Measurements from ENCODE around the gene UBE2D2.
A peak's percentile ranks its signal among the peaks of the same experiment; 100 is the strongest.

UBE2D2 gene

GRCh38 chr5:139642891-139643871, 82.0 kb downstream of the UBE2D2 start:
- in situ Hi-C loops (cut with HindIII; ENCODE audit: low pct_ligation_motif_present, low pct_unique_long_range_greater_than_20kb, low sequenced_read_pairs): no loop called here
- DNase-seq: peak; percentile 69

DNA sequence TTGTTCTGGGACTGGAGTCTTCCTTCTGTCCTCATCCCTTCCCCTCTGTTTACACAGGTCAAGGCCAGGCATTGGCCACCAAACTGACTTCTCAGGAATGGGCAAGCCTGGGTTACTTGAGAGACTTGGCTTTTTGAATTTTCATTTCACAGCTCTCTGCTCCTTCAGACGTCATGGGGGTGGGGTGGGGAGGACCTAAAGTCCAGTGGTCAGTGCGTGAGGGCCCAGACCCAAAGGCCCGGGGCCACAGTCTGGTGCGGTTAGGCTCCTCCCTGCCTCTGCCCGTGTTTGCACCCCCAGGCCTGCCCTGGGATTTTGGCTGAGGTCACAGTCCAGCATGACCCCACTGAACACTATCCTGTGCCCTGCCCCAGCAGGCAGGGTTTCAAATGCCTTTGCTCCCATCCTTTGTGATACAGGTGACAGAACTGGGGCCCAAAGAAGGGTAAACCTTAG, 82.9 kb downstream of the UBE2D2 start:
- in situ Hi-C loops (cut with HindIII; ENCODE audit: low pct_ligation_motif_present, low pct_unique_long_range_greater_than_20kb, low sequenced_read_pairs): no loop called here

DNA sequence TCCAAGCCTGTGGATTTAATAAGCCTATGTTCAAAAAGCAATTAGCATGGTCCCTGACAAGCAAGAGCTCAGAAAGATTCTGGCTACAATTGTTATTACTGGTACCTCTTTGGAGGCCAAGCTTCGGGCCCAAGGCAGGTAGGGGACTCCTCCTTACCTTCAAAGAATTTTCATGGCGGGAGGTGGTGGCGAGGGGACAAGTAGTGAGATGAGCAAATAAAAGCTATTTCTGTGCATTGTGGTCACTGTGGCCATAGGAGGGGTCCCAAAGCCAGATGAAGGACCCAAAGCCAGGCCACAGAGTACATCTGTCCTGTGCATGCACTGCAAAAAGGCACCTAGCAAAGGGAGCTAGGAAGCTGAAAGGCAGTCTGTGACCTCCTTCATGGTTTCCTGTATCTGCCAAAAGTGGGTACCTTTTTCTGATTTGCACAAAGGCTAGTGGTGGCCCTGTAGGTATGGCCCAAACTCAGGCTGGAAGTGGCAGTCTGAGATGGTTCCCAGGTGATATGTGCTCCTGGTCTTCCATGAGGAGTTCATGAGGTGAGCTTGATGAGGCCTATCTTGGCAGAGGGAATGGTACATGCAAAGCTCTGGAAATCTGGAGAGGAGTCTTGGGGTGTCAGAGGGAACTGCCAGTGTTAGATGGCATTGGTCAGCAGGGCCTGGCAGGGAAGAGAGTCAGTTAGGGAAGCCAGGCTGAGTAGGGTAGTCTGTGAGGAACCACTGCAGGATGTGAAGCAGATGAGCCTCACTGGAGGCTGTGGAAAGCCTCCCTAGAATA, 83.7 kb downstream of the UBE2D2 start:
- DNase-seq: no peak
- in situ Hi-C loops (cut with HindIII; ENCODE audit: low pct_ligation_motif_present, low pct_unique_long_range_greater_than_20kb, low sequenced_read_pairs): no loop called here

More for the DNA sequence above, 82.9 kb downstream of the UBE2D2 start:
- no peak for DNase-seq

- in situ Hi-C loops (cut with HindIII; ENCODE audit: low pct_ligation_motif_present, low pct_unique_long_range_greater_than_20kb, low sequenced_read_pairs): no loop called here
- no peak for DNase-seq
Observed at GRCh38 chr5:139645430-139645871, 84.3 kb downstream of the UBE2D2 start.

GRCh38 chr5:139646111-139646510, 85.0 kb downstream of the UBE2D2 start:
- no peak for DNase-seq
- in situ Hi-C loops (cut with HindIII; ENCODE audit: low pct_ligation_motif_present, low pct_unique_long_range_greater_than_20kb, low sequenced_read_pairs): no loop called here

GRCh38 chr5:139646912-139647505, 85.9 kb downstream of the UBE2D2 start:
- in situ Hi-C loops (cut with HindIII; ENCODE audit: low pct_ligation_motif_present, low pct_unique_long_range_greater_than_20kb, low sequenced_read_pairs): no loop called here
- DNase-seq: no peak

- no peak for DNase-seq
- in situ Hi-C loops (cut with HindIII; ENCODE audit: low pct_ligation_motif_present, low pct_unique_long_range_greater_than_20kb, low sequenced_read_pairs): no loop called here
Observed at GRCh38 chr5:139647506-139648204, 86.5 kb downstream of the UBE2D2 start.

DNA sequence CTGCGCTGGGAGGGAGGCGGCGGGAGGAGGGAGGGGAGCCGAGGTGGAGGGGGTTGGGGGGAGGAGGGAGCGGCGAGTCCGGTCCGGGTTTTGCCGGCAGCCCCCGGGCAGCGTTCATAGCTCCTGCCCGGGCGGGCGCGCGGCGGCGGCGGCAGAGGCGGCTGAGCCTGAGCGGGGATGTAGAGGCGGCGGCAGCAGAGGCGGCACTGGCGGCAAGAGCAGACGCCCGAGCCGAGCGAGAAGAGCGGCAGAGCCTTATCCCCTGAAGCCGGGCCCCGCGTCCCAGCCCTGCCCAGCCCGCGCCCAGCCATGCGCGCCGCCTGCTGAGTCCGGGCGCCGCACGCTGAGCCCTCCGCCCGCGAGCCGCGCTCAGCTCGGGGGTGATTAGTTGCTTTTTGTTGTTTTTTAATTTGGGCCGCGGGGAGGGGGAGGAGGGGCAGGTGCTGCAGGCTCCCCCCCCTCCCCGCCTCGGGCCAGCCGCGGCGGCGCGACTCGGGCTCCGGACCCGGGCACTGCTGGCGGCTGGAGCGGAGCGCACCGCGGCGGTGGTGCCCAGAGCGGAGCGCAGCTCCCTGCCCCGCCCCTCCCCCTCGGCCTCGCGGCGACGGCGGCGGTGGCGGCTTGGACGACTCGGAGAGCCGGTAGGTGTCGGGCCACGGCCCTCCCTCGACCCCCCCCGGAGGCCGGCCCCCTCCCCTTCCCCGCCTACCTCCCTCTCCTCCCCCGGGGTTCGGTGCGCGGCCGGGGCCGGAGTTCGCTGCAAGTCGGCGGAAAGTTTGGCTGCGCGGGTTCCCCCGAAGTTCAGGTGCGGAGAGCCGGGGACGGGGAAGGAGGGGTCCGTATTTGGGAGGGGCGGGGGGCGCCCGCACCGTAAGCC, 87.3 kb downstream of the UBE2D2 start, which contains the start of gene CXXC5:
CXXC5 (plus strand) TSS at position 145 of the 877 bp plus-strand sequence. CDS start 32,175 bp downstream, outside the sequence.
- in situ Hi-C loops (cut with HindIII; ENCODE audit: low pct_ligation_motif_present, low pct_unique_long_range_greater_than_20kb, low sequenced_read_pairs): no loop called here
- DNase-seq: peak; percentile 78

DNA sequence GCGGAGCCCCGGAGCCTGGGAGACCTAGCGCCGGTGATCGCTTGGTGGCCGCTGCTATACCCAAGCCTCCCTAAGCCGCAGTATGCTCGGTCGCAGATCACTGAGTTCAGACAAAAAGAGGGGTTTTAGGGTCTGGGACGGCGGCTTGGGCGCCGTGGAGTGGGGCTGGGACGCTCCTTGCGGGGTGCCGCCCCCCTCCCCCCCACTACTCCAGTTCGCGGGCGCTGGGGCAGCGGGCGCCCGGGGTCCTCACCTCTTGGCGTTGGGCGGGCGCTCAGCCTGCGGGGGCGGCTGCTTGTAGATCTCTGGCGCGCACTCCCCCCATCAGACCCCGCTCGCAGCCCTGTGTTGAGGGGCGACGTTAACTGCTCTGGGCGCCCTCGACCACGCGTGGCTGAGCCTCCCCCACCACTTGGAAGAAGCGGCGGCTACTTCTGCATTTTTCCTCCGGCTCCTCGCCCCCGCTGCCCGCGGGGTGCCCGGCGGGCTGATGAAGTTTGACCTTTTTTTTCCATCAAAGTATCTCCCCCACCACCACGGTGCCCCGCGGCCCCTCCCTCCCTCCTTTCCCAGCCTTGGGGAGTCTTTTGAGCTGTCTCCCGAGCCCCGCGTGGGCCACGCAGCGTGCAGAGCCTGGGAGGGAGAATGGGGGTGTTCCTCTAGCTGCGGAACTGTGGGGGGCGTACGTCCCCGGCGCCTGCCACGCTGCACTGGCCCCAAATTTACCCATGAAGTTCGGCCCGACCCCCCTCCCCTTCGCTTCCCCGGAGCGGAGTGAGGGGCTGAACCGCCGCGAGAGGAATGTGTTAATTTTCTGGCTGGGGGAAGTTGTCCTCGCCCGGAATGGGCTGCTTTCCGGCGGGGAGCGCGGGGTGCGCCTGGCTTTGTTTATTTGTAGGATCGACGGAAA, 88.2 kb downstream of the UBE2D2 start:
- no peak for DNase-seq
- in situ Hi-C loops (cut with HindIII; ENCODE audit: low pct_ligation_motif_present, low pct_unique_long_range_greater_than_20kb, low sequenced_read_pairs): no loop called here

GRCh38 chr5:139650031-139650688, 89.0 kb downstream of the UBE2D2 start:
- in situ Hi-C loops (cut with HindIII; ENCODE audit: low pct_ligation_motif_present, low pct_unique_long_range_greater_than_20kb, low sequenced_read_pairs): no loop called here
- DNase-seq: no peak

- in situ Hi-C loops (cut with HindIII; ENCODE audit: low pct_ligation_motif_present, low pct_unique_long_range_greater_than_20kb, low sequenced_read_pairs): no loop called here
- no peak for DNase-seq
Observed at GRCh38 chr5:139650689-139651042, 89.5 kb downstream of the UBE2D2 start.

GRCh38 chr5:139651043-139651834, 90.1 kb downstream of the UBE2D2 start:
- in situ Hi-C loops (cut with HindIII; ENCODE audit: low pct_ligation_motif_present, low pct_unique_long_range_greater_than_20kb, low sequenced_read_pairs): no loop called here
- no peak for DNase-seq

- DNase-seq: peak; percentile 88
- in situ Hi-C loops (cut with HindIII; ENCODE audit: low pct_ligation_motif_present, low pct_unique_long_range_greater_than_20kb, low sequenced_read_pairs): no loop called here
Observed at GRCh38 chr5:139651853-139652787, 91.0 kb downstream of the UBE2D2 start.

- in situ Hi-C loops (cut with HindIII; ENCODE audit: low pct_ligation_motif_present, low pct_unique_long_range_greater_than_20kb, low sequenced_read_pairs): no loop called here
- DNase-seq: no peak
Observed at GRCh38 chr5:139652788-139653241, 91.7 kb downstream of the UBE2D2 start.
